CD14-positive monocyte (primary cell): Measurements from ENCODE around the gene CCDC170. TPM values are rescaled to one million over a fixed set of nuclear protein-coding genes. Genes with fewer than 3 reads are reported as not detected.

Experiments used
- DNase-seq, 3 donors: peaks; one replicate each; pipeline ENCODE4 v3.0.0-alpha.2; 2011 to 2022
- H2AFZ ChIP-seq: 2 replicates; pipeline ENCODE4 v1.6.0; 2012; ENCODE audit warnings: mild to moderate bottlenecking, low read depth, low read length, inconsistent platforms; ENCODE audit not compliant: insufficient read depth, poor library complexity, severe bottlenecking
- H3K27ac ChIP-seq, 2 donors: 1 replicate in 1 of 2; 2 replicates in 1 of 2; pipeline ENCODE4 v1.5.1; 2012 to 2013; ENCODE audit warnings: low read length in 2 of 2, control low read depth in 1 of 2, inconsistent platforms in 1 of 2, low read depth in 1 of 2, mild to moderate bottlenecking in 1 of 2
- H3K27me3 ChIP-seq, 2 donors: one replicate each; pipeline versions ENCODE4 v1.6.0 to v1.6.1; 2011 to 2013; ENCODE audit warnings: low read length in 2 of 2; ENCODE audit not compliant: control insufficient read depth in 2 of 2, insufficient read depth in 2 of 2
- H3K36me3 ChIP-seq, 2 donors: replicated peaks in 1 of 2; 1 replicate in 1 of 2; 2 replicates in 1 of 2; pipeline versions ENCODE4 v1.5.1 to v1.6.1; 2012 to 2013; ENCODE audit warnings: low read length in 2 of 2, control low read depth in 1 of 2, inconsistent platforms in 1 of 2, mild to moderate bottlenecking in 1 of 2; ENCODE audit not compliant: insufficient read depth in 2 of 2, control insufficient read depth in 1 of 2
- H3K4me1 ChIP-seq, 2 donors: 1 replicate in 1 of 2; 2 replicates in 1 of 2; pipeline versions ENCODE4 v1.5.1 to v1.6.1; 2012 to 2013; ENCODE audit warnings: low read length in 2 of 2, control low read depth in 1 of 2, inconsistent platforms in 1 of 2, mild to moderate bottlenecking in 1 of 2, moderate library complexity in 1 of 2; ENCODE audit not compliant: insufficient read depth in 2 of 2, control insufficient read depth in 1 of 2
- H3K4me2 ChIP-seq: replicated peaks from 2 replicates; pipeline ENCODE3; 2012; ENCODE audit warnings: low read length, moderate library complexity, mild to moderate bottlenecking; ENCODE audit not compliant: poor library complexity, severe bottlenecking; ENCODE audit errors: extremely low read depth
- H3K4me3 ChIP-seq, 3 experiments: fragments of 200-600 bp in 1 of 3; sonication (generic) in 1 of 3; replicated peaks in 1 of 3; 1 replicate in 2 of 3; 2 replicates in 1 of 3; pipeline ENCODE4 v1.5.1; 2011 to 2013; ENCODE audit warnings: low read length in 3 of 3, mild to moderate bottlenecking in 3 of 3, control low read depth in 2 of 3, low read depth in 2 of 3, inconsistent platforms in 1 of 3, moderate library complexity in 1 of 3
- H3K79me2 ChIP-seq: 2 replicates; pipeline ENCODE4 v1.6.0; 2012; ENCODE audit warnings: mild to moderate bottlenecking, control low read depth, inconsistent platforms, low read length, moderate library complexity; ENCODE audit not compliant: insufficient read depth
- H3K9ac ChIP-seq: 2 replicates; pipeline ENCODE4 v1.6.0; 2017; ENCODE audit warnings: low read length, mild to moderate bottlenecking; ENCODE audit not compliant: insufficient read depth, poor library complexity, severe bottlenecking
- H3K9me3 ChIP-seq, 2 donors: replicated peaks in 1 of 2; 1 replicate in 1 of 2; 2 replicates in 1 of 2; pipeline versions ENCODE4 v1.5.1 to v1.6.1; 2012 to 2013; ENCODE audit warnings: low read length in 2 of 2, control low read depth in 1 of 2; ENCODE audit not compliant: control insufficient read depth in 1 of 2, insufficient read depth in 1 of 2
- H4K20me1 ChIP-seq: 2 replicates; pipeline ENCODE4 v1.6.0; 2012; ENCODE audit warnings: mild to moderate bottlenecking, low read length, control low read depth, moderate library complexity; ENCODE audit not compliant: insufficient read depth
- H3K27ac Mint-ChIP-seq, 7 donors: one replicate each; pipeline ENCODE4 v1.8.0; 2020; ENCODE audit warnings: mild to moderate bottlenecking in 7 of 7, mixed read lengths in 7 of 7, moderate library complexity in 6 of 7, inconsistent platforms in 2 of 7
- H3K27me3 Mint-ChIP-seq, 3 donors: one replicate each; pipeline ENCODE4 v1.8.0; 2021 to 2022; ENCODE audit warnings: low read depth in 3 of 3, mild to moderate bottlenecking in 3 of 3, mixed read lengths in 3 of 3, moderate library complexity in 3 of 3, inconsistent platforms in 1 of 3
- H3K36me3 Mint-ChIP-seq, 2 donors: one replicate each; pipeline ENCODE4 v1.8.0; 2020; ENCODE audit warnings: mixed read lengths in 2 of 2, inconsistent platforms in 1 of 2, mild to moderate bottlenecking in 1 of 2
- H3K4me1 Mint-ChIP-seq: one replicate; pipeline ENCODE4 v1.8.0; 2020; ENCODE audit warnings: mild to moderate bottlenecking, mixed read lengths
- H3K4me3 Mint-ChIP-seq, 2 donors: one replicate each; pipeline ENCODE4 v1.8.0; 2020; ENCODE audit warnings: mild to moderate bottlenecking in 2 of 2, mixed read lengths in 2 of 2, moderate library complexity in 1 of 2
- H3K9me3 Mint-ChIP-seq, 7 donors: one replicate each; pipeline ENCODE4 v1.8.0; 2020 to 2022; ENCODE audit warnings: mixed read lengths in 7 of 7, mild to moderate bottlenecking in 6 of 7, moderate library complexity in 6 of 7, inconsistent platforms in 2 of 7
- WGBS: methylation state at CpG from one replicate; pipeline ENCODE4 v1.1.5; 2013; ENCODE audit warnings: missing lambda C conversion rate; ENCODE audit not compliant: insufficient coverage; 5-methylcytosine and 5-hydroxymethylcytosine counted together
- intact Hi-C, 2 donors: fragments of 100-400 bp; cut with micrococcal nuclease; formaldehyde crosslinking; loops; one replicate each; pipeline versions ENCODE4 v1.15.0 to v1.15.1; 2023
- polyA plus RNA-seq, 3 donors: library from polyadenylated mRNA; depleted of rRNA in 1 of 3; unstranded in 2 of 3; stranded (reverse) in 1 of 3; fragments of 300-500 nt in 2 of 3; fragments of >200 nt in 1 of 3; fragmentation: Illumina TruSeq in 2 of 3; gene quantifications; 1 replicate in 2 of 3; 2 replicates in 1 of 3; pipeline ENCODE4 v1.2.3, GENCODE V29; 2012 to 2021
- TF ChIP-seq, protein P1 (sequence below): fragments of 200-600 bp; IDR thresholded peaks from one replicate; pipeline ENCODE4 v1.8.0; 2022; ENCODE audit warnings: antibody characterized with exemption, mild to moderate bottlenecking

Gene CCDC170
- polyA plus RNA-seq, 3 donors = 4.2 to 7.0 (median 6.3) TPM

GRCh38 chr6:151561238-151561637 is 67.4 kb downstream of the CCDC170 start:
- Mint-ChIP-seq H3K4me1 (no peaks in the 10 kb centered on the region), H3K4me3 (no peak overlapping the region), H3K27me3 (peaks cover 0 to 4% (median 2%) of the 10 kb centered on the region in 3 donors), H3K27ac (no peak overlapping the region), H3K9me3 (peaks cover 31 to 57% (median 38%) of the 10 kb centered on the region in 7 donors), H3K36me3 (peaks cover 14 to 27% of the 10 kb centered on the region in 2 donors)
- Histone ChIP-seq H3K36me3 (no peaks in the 10 kb centered on the region), H3K27me3 (no peaks in the 10 kb centered on the region), H3K27ac (no peak overlapping the region), H2AFZ (no peak overlapping the region), H3K9me3 (peaks cover 24 to 25% of the 10 kb centered on the region in 2 donors), H3K4me3 (no peak overlapping the region), H3K79me2 (no peaks in the 10 kb centered on the region), H4K20me1 (no peaks in the 10 kb centered on the region), H3K4me1 (no peaks in the 10 kb centered on the region), H3K4me2 (no peak overlapping the region), H3K9ac (no peak overlapping the region)
- intact Hi-C loops = no loop called here
- TF ChIP-seq, protein P1, sequence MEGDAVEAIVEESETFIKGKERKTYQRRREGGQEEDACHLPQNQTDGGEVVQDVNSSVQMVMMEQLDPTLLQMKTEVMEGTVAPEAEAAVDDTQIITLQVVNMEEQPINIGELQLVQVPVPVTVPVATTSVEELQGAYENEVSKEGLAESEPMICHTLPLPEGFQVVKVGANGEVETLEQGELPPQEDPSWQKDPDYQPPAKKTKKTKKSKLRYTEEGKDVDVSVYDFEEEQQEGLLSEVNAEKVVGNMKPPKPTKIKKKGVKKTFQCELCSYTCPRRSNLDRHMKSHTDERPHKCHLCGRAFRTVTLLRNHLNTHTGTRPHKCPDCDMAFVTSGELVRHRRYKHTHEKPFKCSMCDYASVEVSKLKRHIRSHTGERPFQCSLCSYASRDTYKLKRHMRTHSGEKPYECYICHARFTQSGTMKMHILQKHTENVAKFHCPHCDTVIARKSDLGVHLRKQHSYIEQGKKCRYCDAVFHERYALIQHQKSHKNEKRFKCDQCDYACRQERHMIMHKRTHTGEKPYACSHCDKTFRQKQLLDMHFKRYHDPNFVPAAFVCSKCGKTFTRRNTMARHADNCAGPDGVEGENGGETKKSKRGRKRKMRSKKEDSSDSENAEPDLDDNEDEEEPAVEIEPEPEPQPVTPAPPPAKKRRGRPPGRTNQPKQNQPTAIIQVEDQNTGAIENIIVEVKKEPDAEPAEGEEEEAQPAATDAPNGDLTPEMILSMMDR = no peak
- DNase-seq = no peak

DNA sequence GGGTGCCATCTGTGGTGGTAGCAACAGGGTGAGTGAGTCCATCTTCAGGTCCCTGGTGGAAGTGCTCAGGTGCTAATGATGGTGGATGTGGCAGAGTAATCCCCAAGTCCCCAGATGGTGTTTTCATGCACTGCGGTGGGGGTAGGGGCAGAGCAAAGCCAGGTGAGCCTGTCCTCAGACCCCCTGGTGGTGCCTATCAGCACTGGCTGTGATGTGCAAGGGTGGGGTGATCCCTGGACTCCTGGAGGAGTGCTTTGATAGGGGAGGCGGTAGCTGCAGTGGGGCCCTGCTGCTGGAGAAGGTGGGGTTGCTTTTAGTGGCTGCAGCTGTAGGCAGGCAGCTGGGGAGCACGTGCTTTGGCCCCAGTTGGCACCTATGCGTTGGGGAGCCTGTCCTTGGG is 70.8 kb downstream of the CCDC170 start:
- H3K9ac ChIP-seq = no peak overlapping the region
- Mint-ChIP-seq H3K27me3 (peaks cover 1 to 3% (median 2%) of the 10 kb centered on the region in 3 donors), H3K9me3 (peaks cover 26 to 44% (median 37%) of the 10 kb centered on the region in 7 donors), H3K4me3 (no peak overlapping the region), H3K27ac (no peak overlapping the region), H3K36me3 (peaks cover 13 to 19% of the 10 kb centered on the region in 2 donors), H3K4me1 (no peaks in the 10 kb centered on the region)
- peaks cover 24 to 25% of the 10 kb centered on the region in 2 donors for H3K9me3 ChIP-seq
- no peak overlapping the region for H3K4me2 ChIP-seq
- 75% methylated on average over 4 of the region's 4 CpGs for WGBS
- TF ChIP-seq, protein P1 = no peak
- no peak for DNase-seq
- H3K79me2 ChIP-seq = no peaks in the 10 kb centered on the region
- no peaks in the 10 kb centered on the region for H3K36me3 ChIP-seq
- H4K20me1 ChIP-seq = no peaks in the 10 kb centered on the region
- H3K4me3 ChIP-seq = no peak overlapping the region
- H3K27me3 ChIP-seq = no peaks in the 10 kb centered on the region
- no peak overlapping the region for H2AFZ ChIP-seq
- H3K27ac ChIP-seq = no peak overlapping the region
- no peaks in the 10 kb centered on the region for H3K4me1 ChIP-seq
- intact Hi-C loops = no loop called here
